Left forelimb (tissue), 1 donor: ENCODE data around the gene SGTA.
"Not testable (repeated sequence)": the region's sequence is repeated elsewhere in the genome, so short reads cannot be mapped to it uniquely, and the experiment has no call there.

Source experiments
- DNase-seq: peaks from one replicate; pipeline ENCODE4 v3.0.0-alpha.2; 2018; ENCODE audit warnings: low spot score

Gene SGTA

DNA sequence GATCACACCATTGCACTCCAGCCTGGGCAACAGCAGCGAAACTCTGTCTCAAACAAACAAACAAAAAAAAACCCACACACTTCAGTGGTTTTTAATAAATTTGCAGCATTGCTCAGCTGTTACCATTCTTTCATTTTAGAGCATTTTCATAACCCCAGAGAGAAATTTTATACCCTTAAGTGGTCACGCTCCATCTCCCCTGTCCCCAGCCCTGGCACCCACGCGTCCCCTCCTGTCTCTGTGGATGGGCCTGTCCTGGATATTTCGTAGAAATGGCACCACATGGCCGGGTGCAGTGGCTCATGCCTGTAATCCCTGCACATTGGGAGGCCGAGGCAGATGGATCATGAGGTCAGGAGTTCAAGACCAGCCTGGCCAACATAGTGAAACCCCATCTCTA lies 10.1 kb upstream of the SGTA start:
- DNase-seq, result no peak

DNA sequence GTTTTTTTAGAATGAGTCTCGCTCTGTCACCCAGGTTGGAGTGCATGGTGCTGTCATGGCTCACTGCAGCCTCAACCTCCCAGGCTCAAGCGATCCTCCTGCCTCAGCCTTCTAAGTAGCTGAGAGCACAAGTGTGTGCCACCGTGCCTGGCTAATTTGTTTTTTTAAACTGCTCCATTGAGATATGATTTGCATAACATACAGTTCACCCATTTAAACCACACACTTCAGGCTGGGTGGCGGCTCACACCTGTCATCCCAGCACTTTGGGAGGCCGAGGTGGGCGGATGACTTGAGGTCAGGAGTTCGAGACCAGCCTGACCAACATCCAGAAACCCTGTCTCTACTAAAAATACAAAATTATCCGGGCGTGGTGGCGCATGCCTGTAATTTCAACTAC lies 9.6 kb upstream of the SGTA start:
- DNase-seq, result not testable (repeated sequence)

DNA sequence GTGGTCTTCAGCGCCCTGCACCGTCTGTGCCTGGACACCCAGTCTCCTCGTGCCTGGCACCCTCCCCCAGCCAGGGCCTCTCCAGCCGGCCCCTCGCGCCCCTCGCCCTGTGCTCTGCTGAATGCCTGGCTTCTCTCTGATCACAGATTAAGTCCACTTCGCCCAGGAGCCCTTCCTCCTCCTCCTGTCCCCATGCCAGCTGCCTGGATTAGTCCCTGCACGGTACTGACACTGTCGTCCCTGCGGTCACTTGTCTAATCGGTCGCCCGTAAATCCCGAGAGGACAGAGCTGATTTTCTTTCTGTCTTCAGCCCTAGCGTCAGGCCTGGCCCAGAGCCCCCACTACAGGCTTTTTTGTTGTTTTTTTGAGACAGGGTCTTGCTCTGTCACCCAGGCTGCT lies 8.8 kb upstream of the SGTA start:
- no peak for DNase-seq

DNA sequence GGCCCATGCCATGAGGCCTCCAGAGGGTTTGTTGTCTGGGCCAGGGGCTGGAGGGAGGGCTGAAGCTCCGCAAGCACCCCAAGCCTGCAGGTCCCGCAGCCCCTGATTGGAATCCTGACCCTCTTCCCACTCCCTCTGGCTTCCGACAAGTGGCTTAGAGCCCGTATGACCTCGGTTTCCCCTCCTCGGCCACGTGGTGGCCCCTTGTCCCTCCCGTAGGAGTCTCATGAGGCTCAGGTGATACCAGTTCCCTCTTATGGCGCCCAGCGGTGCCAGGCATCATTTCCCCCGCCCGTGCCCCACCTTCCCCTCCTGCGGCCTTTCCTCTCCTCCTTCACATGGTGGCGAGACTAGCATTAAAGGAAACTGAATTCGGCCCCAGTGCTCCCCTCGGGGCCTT lies 8.4 kb upstream of the SGTA start:
- DNase-seq, result no peak

DNA sequence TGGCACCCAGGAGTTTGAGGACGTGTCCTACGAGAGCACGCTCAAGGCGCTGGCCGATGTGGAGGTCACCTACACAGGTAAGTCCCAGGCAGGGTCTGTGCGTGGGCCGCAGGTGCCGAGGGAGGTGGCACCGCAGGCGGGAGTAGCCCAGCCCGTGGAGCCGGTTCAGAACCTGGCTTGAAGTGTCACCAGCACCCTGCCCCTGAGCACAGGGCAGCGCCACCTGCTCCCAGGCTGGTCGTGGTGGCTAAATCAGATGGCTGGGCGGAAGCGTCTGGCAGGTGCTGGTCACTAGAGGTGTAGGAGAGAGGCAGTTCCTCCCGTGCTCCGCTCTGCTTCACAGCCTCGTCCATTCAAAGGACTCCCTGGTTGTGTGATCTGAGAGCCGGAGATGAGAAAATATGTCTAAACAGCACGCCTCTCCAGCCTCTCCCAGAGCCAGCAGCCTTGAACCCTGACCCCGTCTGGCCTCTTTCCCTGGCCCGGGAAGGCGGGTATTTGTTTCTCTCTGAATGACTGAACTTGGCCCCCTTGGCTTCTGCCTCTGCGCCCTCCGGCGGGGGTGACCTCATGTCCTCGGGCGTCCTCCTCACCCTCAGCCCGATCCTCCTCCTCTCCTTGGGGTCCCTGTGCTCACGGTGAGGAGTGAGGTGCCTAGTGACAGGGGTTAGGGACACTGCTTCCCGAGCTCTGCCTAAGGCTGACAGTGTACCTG lies 7.6 kb upstream of the SGTA start:
- DNase-seq, result no peak

DNA sequence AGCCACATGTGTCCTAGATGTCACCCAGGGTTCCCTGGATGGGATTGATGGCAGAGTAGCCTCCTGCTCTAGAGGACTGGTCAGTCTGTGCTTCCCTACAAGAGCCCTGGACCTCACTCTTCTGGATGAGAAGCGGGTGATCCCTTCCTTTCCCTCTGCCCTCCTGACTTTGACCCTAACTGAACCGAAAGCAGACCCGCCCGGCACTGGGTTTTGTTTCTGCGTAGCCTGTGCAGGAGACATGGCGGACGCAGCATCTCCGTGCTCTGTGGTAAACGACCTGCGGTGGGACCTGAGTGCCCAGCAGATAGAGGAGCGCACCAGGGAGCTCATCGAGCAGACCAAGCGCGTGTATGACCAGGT lies 7.1 kb upstream of the SGTA start:
- no peak for DNase-seq

DNA sequence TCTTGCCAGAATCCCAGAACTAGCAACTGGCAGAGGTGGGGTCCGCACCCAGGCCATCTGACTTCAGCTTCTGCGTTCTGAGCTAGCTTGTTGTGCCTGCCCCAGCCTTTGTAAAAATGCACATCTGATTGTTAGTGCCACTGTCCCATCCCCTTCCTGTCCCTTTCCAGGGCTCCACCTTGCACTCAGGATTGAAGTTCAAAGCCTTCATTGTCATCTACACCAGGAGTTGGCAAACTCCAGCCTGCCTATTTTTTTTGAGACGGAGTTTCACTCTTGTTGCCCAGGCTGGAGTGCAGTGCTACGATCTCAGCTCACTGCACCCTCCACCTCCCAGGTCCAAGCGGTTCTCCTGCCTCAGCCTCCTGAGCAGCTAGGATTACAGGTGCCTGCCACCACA lies 5.2 kb upstream of the SGTA start:
- DNase-seq, result no peak

DNA sequence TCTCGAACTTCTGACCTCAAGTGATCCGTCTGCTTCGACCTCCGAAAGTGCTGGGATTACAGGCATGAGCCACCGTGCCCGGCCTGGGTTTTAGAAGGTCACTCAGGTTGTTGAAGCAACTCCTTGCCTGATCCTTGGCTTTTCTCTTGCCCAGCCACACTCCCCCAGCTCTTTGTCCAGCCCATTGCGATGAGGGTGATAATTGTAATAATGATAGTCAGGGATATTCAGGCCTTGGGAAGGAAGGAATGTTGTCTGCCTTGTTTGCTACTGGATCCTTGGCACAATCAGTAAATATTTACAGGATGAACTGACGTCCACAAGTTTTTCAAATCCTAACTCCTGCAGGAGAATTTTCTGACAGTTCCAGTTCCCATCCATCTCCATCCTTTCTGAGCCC lies 4.0 kb upstream of the SGTA start:
- DNase-seq, result no peak

DNA sequence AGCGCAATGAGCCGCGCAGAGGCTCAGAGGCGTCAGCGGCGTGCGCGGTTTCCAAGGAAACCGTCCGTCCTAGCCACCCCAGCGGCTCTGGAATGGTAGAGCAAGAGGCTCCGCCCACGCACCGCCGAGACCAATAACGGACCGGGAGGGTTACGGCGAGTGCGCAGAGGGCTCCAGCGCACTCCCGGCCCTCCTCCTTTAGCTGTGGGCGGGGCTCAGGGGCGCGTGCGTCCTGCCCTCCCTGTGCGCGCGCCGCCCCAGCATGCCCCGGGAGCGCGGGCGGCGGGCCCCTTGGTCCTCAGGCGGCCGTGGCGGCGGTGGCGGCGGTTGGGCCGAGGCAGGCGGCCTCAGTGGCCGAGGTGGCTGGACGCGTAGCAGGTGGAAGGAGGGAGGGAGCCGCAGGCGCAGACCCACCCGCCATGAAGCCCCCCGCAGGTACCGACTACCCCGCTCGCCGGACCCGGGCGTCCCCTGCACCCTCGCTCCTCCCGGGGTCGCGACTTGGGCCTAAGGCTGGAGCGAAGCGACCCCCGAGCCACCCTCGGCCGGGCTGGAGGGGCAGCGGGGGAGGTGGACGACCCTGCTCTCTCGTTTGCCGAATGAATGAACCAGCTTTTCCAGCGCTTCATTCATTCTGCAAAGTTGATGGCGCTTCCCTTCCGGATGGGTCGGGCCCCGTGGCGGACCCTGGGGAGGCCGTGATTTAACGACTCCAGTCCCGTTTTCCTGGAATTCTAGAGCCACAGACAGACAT lies 2.3 kb upstream of the SGTA start, which contains the start of gene THOP1:
TSS of gene THOP1 (plus strand) at position 260 of the 754 bp plus-strand sequence. CDS start at position 420, 160 bp downstream.
- peak; percentile 98 for DNase-seq

DNA sequence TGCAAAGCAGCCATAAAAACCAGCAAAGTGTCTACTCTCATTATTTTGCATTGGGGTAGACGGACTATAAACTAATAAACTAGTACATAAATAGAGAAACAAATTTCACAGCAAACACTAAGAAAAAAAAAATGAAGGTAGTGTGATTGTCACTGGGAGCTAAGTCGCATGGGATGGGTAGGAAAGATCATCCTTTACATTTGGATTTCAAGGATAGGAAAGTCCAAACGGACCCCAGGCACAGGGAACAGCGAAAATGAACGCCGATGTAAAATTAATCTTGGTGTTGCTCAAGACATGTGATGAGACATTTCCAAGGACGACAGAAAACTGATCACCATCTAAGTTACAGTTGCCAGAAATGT lies 690 bp upstream of the SGTA start:
- no peak for DNase-seq

DNA sequence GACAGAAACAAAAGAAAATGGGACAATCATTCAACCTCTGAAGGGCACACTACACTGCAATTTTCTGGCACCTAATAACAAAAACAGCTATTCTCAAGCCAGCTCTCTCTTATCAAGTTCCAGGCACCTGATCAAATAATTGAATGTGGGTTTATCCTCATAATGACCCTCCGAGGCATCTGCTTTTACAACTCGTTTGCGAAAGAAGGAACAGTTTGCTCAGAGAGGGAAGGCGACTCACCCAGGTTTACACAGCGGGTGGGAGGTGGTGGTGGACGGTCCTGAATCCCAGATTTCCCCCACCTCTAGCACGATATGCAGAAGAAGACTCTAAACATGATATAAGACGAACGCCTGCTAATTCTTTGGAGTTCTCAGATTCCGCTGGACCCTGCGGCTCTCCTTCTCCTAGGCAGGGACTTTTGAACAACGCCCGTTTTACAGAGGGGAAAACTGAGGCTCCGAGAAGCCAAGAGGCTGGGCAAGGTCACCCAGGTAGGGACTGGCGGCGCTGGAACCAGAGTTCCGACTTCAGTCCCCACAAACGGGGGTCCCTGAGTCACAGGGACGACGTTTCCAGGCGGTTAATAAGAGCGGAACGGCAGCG lies 641 bp downstream of the SGTA start:
- DNase-seq, result no peak

DNA sequence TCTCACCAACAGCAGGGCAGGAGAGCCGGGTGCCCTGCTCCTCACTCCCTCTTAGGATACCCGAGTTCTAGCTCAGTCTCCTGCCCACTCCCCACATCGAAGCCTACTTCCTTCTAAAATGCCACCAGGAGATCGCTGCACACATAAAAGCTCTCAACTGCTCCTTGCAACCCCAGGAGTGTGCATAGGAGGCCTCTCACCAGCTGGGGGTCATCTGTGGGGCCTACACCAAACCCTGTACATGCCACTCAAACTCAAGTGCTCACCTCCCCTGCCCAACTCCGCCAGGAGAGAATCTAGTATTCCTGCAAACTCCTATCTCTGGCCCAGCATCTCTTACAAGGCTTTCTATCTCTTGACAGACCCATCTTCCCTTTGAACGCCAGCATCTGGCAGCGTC lies 2.8 kb downstream of the SGTA start:
- DNase-seq, result no peak

DNA sequence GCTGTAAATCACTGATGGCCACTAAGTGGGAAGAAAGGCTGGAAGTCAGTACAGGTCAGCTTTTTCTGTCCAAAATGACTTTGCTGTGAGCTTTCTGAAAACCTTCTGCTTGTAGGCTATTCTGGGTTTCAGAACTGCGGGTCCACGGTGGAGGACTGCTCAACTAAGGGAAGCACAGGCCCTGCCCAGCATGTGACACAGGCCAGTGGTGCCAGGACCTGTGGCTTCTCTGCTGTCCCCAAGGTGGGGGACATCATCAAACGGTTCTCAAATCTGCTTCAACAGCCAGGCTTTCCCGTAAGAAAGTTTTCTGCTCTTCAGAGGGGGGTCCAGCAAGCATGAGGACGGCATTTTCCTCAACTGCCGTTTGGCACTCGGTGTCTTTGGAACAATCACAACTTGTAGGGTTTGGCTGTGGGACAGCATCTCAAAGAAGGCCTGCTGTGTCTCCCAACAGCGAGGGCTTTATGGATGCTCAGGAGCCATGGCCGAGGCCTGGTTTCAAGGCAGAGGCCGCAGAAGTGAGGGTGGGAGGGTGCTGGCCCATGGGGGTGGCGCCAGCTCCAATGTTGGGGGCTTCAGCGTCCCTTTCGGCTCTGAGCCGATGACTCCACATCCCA lies 3.8 kb downstream of the SGTA start:
- DNase-seq, result no peak

DNA sequence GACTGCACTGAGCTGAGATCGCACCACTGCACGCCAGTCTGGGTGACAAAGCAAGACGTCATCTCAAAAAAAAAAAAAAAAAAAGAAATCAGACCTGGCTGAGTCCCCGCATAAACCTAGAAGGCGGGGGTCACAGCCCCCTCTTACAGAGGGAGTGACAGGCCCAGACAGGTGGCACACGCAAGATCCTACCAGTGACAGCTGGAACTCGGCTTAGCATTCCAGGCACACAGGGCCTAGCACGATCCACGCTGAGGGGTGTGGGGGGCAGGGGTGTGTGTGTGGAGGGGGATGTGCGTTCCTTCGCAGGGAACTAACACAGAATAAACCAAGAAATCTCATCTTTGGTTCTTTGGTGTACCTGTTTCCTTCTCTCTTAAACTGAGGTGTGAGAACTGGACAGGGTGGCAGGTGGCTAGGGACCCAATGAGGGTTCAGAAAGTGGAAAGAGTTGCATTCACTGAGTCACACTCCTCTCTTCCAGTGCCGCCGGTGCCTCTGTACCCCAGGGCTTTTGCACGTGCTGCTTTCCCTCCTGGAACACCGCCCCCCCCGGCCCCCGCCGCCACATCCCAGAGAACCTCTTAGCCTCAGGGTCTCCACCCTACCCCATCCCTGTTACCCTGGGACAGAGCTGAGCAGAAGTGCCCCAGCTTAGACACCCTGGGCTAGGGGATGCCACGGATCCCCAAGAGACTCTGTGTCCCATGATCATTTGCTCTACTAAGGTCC lies 5.0 kb downstream of the SGTA start:
- DNase-seq, result no peak

DNA sequence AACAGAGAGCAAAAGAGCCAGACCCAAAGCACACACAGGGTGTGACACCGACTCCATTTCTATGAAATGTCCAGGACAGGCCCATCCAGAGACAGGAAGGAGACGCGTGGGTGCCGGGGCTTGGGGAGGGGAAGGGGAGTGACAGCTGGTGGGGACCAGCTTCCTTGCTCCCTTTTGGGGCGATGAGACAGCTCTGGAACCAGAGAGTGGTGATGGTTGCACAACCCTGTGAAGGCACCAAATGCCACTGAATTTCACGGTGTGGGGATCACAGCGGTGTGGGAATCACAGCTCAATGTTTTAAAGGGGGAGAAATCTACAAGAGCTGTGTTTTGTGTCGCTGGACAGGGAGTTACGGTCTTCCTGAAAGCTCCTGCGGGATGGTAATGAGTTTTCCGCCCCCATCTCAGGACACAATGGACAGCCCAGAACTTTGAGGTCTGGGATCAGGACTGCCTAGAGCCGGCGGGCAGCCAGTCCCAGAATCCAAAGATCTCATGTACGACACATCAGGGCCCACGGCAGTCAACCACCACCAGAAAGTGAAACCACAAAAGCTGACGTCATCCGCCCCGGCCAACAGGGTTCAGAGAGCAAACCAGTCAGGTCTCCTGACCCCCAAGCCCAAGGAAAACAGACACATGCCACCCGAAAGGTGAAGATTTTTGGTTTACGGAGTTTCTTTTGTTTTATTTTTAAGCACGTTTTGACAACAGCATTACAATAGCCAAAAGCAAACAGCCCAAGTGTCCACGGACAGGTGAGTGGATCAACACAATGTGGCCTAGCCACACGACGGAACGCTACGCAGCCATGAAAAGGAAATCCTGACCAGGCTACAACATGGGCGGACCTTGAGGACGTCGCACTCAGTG lies 7.3 kb downstream of the SGTA start:
- DNase-seq, result no peak

DNA sequence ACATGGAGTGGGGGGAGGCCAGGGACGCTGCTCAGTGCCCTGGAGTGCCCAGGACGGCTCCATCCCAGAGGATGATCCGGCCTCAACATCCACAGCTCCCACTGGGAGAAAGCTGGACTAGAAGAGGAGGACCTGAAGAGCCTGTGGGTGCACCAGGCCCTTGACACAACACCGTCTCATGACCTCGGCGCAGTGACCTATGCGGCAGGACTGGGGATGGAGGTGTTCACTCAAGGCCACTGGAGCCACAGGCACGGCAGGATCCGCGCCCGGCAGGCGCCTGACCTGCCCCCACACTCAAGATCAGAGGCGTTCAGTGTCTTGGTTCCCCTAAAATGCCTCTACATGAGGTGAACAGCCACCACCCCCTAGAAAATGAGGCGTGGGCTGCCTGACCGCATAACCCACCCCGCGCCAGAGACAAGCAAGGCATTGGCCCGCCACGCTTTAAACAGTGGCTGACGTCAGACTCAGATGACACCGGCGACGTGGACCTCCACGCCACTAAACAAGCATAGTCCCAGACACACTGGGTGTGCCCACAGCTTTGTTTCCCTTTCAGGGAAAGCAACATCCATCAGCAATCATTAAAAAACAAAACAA lies 8.0 kb downstream of the SGTA start:
- no peak for DNase-seq

DNA sequence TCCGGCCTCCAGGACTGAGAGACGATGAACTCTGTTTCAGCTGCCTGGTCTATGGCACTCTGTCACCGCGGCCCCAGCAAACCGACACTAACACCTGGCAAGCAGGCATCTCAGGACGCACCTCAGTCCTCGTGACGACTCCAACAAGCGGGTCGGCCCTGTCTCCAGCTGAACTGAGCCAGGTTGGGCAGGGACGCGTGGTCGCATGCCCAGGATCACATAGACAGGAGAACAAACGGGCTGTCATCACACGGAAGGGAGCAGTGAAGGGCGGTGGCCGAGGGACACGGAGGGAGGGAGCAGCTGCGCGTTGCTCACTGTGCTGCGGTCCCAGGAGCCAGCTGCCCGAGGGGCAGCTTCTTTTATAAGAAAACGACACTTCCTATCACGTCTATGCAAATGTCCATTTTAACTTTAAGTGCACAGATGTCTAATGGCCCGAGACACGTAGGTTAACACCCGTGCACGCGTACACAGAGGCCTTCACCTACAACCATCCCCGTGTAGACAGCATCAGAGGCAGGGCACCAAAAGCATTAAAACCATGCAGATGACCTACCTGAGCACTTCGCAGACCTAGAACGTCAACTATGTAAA lies 8.9 kb downstream of the SGTA start:
- DNase-seq, result no peak

DNA sequence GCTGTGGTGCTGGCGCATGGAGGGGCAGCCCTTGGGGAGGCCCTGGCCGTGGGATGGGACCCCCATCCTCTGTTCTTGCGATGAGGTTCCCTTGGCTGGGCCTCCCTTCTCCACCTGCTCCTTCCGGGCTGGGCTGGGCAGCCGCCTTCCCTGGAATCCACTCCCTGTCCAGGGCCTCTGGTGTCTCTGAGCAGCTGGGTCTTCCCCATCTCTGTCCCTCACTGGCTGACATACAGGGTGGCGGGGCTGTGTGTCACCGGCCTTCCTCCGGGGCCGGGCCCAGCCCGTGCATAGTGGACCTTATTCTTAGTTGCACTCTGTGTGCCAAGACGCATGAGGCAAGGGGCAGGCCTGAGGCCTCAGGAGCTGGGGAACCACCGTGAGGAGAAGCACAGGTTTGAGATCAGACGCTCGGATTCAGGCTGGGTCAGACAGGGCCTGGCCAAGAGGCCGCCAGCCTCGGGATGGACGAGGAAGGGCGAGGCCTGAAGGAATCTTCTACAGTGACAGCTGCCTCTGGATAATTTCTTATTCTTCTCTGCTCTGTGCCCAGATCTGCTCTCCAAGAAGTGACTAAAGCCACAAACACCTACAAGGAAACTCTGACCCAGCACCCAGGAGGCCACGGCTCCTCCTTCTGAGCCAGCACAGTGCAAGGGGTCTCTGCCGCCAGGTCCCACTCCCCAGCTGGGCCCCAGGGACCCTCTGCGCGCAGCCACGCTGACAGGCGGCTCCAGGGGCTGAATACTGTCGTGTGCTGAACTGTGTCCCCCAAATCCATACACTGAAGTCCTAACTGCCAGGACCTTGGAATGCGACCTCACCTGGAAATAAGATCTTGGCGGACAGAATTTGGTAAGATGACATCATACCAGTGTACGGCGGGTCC lies 11.0 kb downstream of the SGTA start:
- DNase-seq, result no peak
